Spleen (tissue), 7 donors: Measurements from ENCODE around the gene ERFE.

ENCODE experiments used
- CTCF ChIP-seq, 11 experiments: fragments of 200-600 bp in 7 of 11; fragments of 450-650 bp in 4 of 11; sonication (generic) in 4 of 11; IDR thresholded peaks in 8 of 11; conservative IDR thresholded peaks in 3 of 11; 1 replicate in 7 of 11; 2 replicates in 4 of 11; pipeline versions ENCODE4 v1.4.0 to v1.8.0; 2016 to 2021; ENCODE audit warnings: antibody characterized with exemption in 11 of 11, inconsistent platforms in 4 of 11, mild to moderate bottlenecking in 1 of 11
- POLR2A ChIP-seq, 3 donors: fragments of 450-650 bp; IDR thresholded peaks; one replicate each; pipeline ENCODE4 v1.5.1; 2017; ENCODE audit warnings: antibody characterized with exemption in 3 of 3, mild to moderate bottlenecking in 1 of 3
- donor health status: DM: no; HTN: no; CAD: no; lungs with moderate emphysema.
- donor health status: DM: no; HTN: no; CAD: no.
- donor health status: DM: no; HTN: no; CAD: no.

GRCh38 chr2:238216651-238217184 lies 57.9 kb downstream of the ERFE start:
- TF ChIP-seq CTCF (IDR thresholded peaks at IDR 0.05 in 8 of 11, conservative IDR thresholded peaks at IDR 0.05 in 3 of 11) (no peak), POLR2A (IDR thresholded peaks at IDR 0.05) (no peak)
